ENCODE results near the gene MOBP.

DNA sequence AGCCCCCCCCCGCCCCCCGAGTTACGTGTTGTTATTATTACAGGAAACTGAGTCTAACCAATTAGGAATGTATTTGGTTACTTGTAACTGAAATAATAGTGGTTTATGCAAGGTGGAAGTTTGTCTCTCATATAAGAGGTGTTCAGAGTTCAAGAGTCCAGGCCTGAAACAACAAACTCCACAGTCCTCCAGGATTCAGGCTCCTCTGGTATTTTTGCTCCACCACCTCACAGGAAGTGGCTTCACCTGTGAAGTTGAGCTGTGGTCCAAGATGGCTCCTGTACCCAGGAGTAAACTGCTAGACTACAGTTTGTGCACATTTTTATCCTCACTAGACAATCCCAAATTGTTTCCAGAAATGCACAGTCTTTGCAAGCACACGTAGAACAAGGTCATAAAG, 27.3 kb downstream of the MOBP start:
- TF ChIP-seq, protein P1, sequence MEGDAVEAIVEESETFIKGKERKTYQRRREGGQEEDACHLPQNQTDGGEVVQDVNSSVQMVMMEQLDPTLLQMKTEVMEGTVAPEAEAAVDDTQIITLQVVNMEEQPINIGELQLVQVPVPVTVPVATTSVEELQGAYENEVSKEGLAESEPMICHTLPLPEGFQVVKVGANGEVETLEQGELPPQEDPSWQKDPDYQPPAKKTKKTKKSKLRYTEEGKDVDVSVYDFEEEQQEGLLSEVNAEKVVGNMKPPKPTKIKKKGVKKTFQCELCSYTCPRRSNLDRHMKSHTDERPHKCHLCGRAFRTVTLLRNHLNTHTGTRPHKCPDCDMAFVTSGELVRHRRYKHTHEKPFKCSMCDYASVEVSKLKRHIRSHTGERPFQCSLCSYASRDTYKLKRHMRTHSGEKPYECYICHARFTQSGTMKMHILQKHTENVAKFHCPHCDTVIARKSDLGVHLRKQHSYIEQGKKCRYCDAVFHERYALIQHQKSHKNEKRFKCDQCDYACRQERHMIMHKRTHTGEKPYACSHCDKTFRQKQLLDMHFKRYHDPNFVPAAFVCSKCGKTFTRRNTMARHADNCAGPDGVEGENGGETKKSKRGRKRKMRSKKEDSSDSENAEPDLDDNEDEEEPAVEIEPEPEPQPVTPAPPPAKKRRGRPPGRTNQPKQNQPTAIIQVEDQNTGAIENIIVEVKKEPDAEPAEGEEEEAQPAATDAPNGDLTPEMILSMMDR (IDR thresholded peaks at IDR 0.05), result no peak
- TF ChIP-seq POLR2A (IDR thresholded peaks at IDR 0.05) (no peak), POLR2AphosphoS5 (IDR thresholded peaks at IDR 0.05) (no peak), EP300 (IDR thresholded peaks at IDR 0.05) (no peak)
